Inflammatory macrophage treated with lipopolysaccharide for 1 hour (primary cell): ENCODE measurements around the gene SOST.
A peak's percentile ranks its signal among the peaks of the same experiment; 100 is the strongest.

Source experiments
- DNase-seq, 2 donors: peaks; one replicate each; pipeline ENCODE4 v3.0.0-alpha.2; 2020 to 2022

Gene SOST

GRCh38 chr17:43774304-43775250, 16.0 kb upstream of the SOST start:
- no peak for DNase-seq

GRCh38 chr17:43772877-43773648, 14.5 kb upstream of the SOST start:
- peak; percentile 46 to 55 for DNase-seq

GRCh38 chr17:43771463-43771862, 12.9 kb upstream of the SOST start:
- no peak for DNase-seq

GRCh38 chr17:43770957-43771356, 12.4 kb upstream of the SOST start:
- DNase-seq = no peak

GRCh38 chr17:43769859-43770258, 11.3 kb upstream of the SOST start:
- DNase-seq = no peak

GRCh38 chr17:43769426-43769825, 10.8 kb upstream of the SOST start:
- DNase-seq = peak in 1 of 2 donors; percentile 50

- no peak for DNase-seq
Measured at GRCh38 chr17:43768943-43769342, 10.4 kb upstream of the SOST start.

- peak; percentile 80 to 85 for DNase-seq
Measured at GRCh38 chr17:43768382-43768781, 9.8 kb upstream of the SOST start.

GRCh38 chr17:43767713-43768059, 9.1 kb upstream of the SOST start:
- DNase-seq = no peak

GRCh38 chr17:43767053-43767712, 8.6 kb upstream of the SOST start:
- DNase-seq = no peak

- peak in 1 of 2 donors; percentile 79 for DNase-seq
Measured at GRCh38 chr17:43766413-43767052, 7.9 kb upstream of the SOST start.

- peak; percentile 72 to 97 for DNase-seq
Measured at GRCh38 chr17:43760254-43760852, 1.8 kb upstream of the SOST start.

- DNase-seq = no peak
Measured at GRCh38 chr17:43759836-43760235, 1.2 kb upstream of the SOST start.

GRCh38 chr17:43758086-43758485, 505 bp downstream of the SOST start:
- DNase-seq = no peak

GRCh38 chr17:43757171-43757660, 1.4 kb downstream of the SOST start:
- no peak for DNase-seq

- DNase-seq = no peak
Measured at GRCh38 chr17:43756201-43756600, 2.4 kb downstream of the SOST start.

GRCh38 chr17:43755389-43755875, 3.2 kb downstream of the SOST start:
- DNase-seq = no peak

GRCh38 chr17:43754947-43755346, 3.6 kb downstream of the SOST start:
- no peak for DNase-seq

GRCh38 chr17:43753493-43754129, 5.0 kb downstream of the SOST start:
- DNase-seq = peak in 1 of 2 donors; percentile 42

GRCh38 chr17:43750153-43750552, 8.4 kb downstream of the SOST start:
- DNase-seq = no peak

- no peak for DNase-seq
Measured at GRCh38 chr17:43745541-43745940, 13.1 kb downstream of the SOST start.

- peak; percentile 26 to 50 for DNase-seq
Measured at GRCh38 chr17:43741636-43742035, 17.0 kb downstream of the SOST start.
